ENCODE data around the gene ARID1B.

Gene ARID1B

DNA sequence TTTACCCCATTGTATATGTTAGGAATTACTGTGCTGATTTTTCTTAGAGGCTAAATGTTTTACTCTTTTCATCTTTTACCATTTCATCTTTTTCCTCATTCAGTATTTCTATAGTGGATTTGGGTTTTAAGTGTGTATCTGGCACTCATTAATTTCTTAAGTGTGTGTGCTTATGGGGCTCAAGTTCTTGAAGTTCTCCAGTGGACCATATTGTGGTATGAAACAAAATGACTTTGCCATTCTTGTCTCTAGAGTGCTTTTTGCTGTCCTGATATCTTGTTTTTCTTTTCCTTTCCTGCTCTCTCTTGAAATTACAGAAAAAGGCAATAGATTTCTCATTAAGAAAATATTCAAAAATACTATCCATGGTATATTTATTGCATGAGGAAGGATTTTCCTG, 123.1 kb downstream of the ARID1B start:
- H3K4me3 ChIP-seq (ENCODE audit: low read depth in 1 of 2, low read length in 2 of 2): no peak overlapping the region
- no peaks in the 10 kb centered on the region for H3K27me3 ChIP-seq (ENCODE audit: insufficient read depth, low read length, poor library complexity)
- H2AFZ ChIP-seq (ENCODE audit: low read depth, low read length): no peak overlapping the region
- H3K9me3 ChIP-seq (ENCODE audit: insufficient read depth, low read length, severe bottlenecking): no peaks in the 10 kb centered on the region
- no peak for DNase-seq
- peaks cover 36% of the 10 kb centered on the region; the same call in 1 of the 2 replicates for H3K36me3 ChIP-seq (ENCODE audit: insufficient read depth, low read length)
- H3K9ac ChIP-seq (ENCODE audit: low read depth, low read length): no peak overlapping the region
- H3K4me1 ChIP-seq (ENCODE audit: insufficient read depth, low read length): no peaks in the 10 kb centered on the region
- no peak overlapping the region for H3K27ac ChIP-seq (ENCODE audit: low read length)
- no peak for ATAC-seq (ENCODE audit: insufficient read depth, low read depth)
- H3K4me2 ChIP-seq (ENCODE audit: insufficient read depth, low read length): no peak overlapping the region
- peaks cover 48% of the 10 kb centered on the region for H4K20me1 ChIP-seq (ENCODE audit: insufficient read depth, low read length)
- no peak for TF ChIP-seq EZH2 (IDR thresholded peaks at IDR 0.05; ENCODE audit: borderline replicate concordance, low read depth, low read length, severe bottlenecking)
- TF ChIP-seq, protein P1, sequence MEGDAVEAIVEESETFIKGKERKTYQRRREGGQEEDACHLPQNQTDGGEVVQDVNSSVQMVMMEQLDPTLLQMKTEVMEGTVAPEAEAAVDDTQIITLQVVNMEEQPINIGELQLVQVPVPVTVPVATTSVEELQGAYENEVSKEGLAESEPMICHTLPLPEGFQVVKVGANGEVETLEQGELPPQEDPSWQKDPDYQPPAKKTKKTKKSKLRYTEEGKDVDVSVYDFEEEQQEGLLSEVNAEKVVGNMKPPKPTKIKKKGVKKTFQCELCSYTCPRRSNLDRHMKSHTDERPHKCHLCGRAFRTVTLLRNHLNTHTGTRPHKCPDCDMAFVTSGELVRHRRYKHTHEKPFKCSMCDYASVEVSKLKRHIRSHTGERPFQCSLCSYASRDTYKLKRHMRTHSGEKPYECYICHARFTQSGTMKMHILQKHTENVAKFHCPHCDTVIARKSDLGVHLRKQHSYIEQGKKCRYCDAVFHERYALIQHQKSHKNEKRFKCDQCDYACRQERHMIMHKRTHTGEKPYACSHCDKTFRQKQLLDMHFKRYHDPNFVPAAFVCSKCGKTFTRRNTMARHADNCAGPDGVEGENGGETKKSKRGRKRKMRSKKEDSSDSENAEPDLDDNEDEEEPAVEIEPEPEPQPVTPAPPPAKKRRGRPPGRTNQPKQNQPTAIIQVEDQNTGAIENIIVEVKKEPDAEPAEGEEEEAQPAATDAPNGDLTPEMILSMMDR (IDR thresholded peaks at IDR 0.05; ENCODE audit: borderline replicate concordance, extremely low read depth, low read length, poor library complexity, severe bottlenecking): no peak
- H3K79me2 ChIP-seq (ENCODE audit: insufficient read depth, low read length): peaks cover 83% of the 10 kb centered on the region

DNA sequence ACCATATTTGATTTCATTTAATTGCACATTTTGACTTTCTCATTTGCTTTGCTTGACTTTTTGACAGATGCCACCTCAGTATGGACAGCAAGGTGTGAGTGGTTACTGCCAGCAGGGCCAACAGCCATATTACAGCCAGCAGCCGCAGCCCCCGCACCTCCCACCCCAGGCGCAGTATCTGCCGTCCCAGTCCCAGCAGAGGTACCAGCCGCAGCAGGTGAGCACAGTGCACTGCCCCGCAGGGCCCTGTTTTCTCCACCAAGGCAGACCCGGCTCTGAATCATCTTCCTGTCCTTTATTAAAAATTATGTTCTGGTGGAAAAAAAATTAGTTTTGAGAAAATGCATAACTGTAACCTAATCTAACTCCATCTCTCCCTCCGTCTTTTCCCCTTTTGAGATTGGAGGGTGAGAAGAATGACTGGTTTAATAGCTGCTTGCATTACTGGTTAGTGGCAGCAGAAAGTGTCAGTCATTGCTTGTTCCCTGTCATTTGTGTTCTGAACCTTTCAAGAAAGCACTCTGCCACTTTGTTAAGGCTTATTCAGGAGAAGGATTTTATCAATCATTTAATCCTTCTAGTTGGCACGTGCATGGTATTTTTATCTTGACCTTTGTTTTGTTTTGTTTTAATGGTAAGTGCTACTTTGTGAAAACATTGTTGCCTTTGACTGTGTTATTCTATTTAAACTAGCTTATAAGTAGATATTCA, 124.3 kb downstream of the ARID1B start:
- Histone ChIP-seq H3K4me1 (ENCODE audit: insufficient read depth, low read length) (no peaks in the 10 kb centered on the region), H3K9ac (ENCODE audit: low read depth, low read length) (no peak overlapping the region), H3K27ac (ENCODE audit: low read length) (no peak overlapping the region), H4K20me1 (ENCODE audit: insufficient read depth, low read length) (peaks cover 40% of the 10 kb centered on the region), H3K4me2 (ENCODE audit: insufficient read depth, low read length) (no peak overlapping the region), H2AFZ (ENCODE audit: low read depth, low read length) (no peak overlapping the region), H3K36me3 (ENCODE audit: insufficient read depth, low read length) (peaks cover 40% of the 10 kb centered on the region), H3K9me3 (ENCODE audit: insufficient read depth, low read length, severe bottlenecking) (no peaks in the 10 kb centered on the region), H3K4me3 (ENCODE audit: low read depth in 1 of 2, low read length in 2 of 2) (no peak overlapping the region), H3K79me2 (ENCODE audit: insufficient read depth, low read length) (peaks cover 84% of the 10 kb centered on the region), H3K27me3 (ENCODE audit: insufficient read depth, low read length, poor library complexity) (no peaks in the 10 kb centered on the region)
- ATAC-seq (ENCODE audit: insufficient read depth, low read depth) (no peak), DNase-seq (no peak)
- TF ChIP-seq EZH2 (IDR thresholded peaks at IDR 0.05; ENCODE audit: borderline replicate concordance, low read depth, low read length, severe bottlenecking): no peak
- TF ChIP-seq, protein P1 (IDR thresholded peaks at IDR 0.05; ENCODE audit: borderline replicate concordance, extremely low read depth, low read length, poor library complexity, severe bottlenecking): no peak

DNA sequence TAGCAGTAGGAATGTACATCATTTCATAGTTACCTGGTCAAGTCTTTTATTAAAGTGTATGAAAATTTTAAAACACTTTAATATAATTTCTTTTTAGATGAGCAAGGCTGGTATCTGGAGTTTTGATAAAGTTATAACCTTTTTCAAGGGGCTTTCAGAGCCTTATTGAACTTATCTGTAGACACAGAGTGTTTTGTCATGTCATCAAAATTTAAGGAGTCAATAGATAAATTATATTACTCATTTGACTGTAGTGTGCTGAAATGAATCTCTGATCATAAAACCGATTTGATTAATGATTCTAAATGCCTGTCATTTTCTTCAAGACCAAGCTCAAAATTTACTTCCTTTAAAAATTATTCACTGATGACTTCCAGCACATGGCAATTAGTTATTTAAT, 125.6 kb downstream of the ARID1B start:
- Histone ChIP-seq H3K79me2 (ENCODE audit: insufficient read depth, low read length) (peaks cover 85% of the 10 kb centered on the region), H3K36me3 (ENCODE audit: insufficient read depth, low read length) (peaks cover 40% of the 10 kb centered on the region), H3K9me3 (ENCODE audit: insufficient read depth, low read length, severe bottlenecking) (no peaks in the 10 kb centered on the region), H3K4me3 (ENCODE audit: low read depth in 1 of 2, low read length in 2 of 2) (no peak overlapping the region), H3K4me2 (ENCODE audit: insufficient read depth, low read length) (no peak overlapping the region), H2AFZ (ENCODE audit: low read depth, low read length) (no peak overlapping the region), H3K9ac (ENCODE audit: low read depth, low read length) (no peak overlapping the region), H4K20me1 (ENCODE audit: insufficient read depth, low read length) (peaks cover 40% of the 10 kb centered on the region), H3K27ac (ENCODE audit: low read length) (no peak overlapping the region), H3K4me1 (ENCODE audit: insufficient read depth, low read length) (no peaks in the 10 kb centered on the region), H3K27me3 (ENCODE audit: insufficient read depth, low read length, poor library complexity) (no peaks in the 10 kb centered on the region)
- DNase-seq: no peak
- TF ChIP-seq, protein P1 (IDR thresholded peaks at IDR 0.05; ENCODE audit: borderline replicate concordance, extremely low read depth, low read length, poor library complexity, severe bottlenecking): no peak
- TF ChIP-seq EZH2 (IDR thresholded peaks at IDR 0.05; ENCODE audit: borderline replicate concordance, low read depth, low read length, severe bottlenecking): no peak
- no peak for ATAC-seq (ENCODE audit: insufficient read depth, low read depth)

All from DND-41 (cell line).